Measurements from ENCODE around the gene REXO5.
A peak's percentile ranks its signal among the peaks of the same experiment; 100 is the strongest.

Gene REXO5

GRCh38 chr16:20806168-20807050 lies at the start of gene REXO5, which contains the start of gene ERI2 (continued):
- TF ChIP-seq ZNF571 (tag by site-specific recombination; IDR thresholded peaks at IDR 0.05) = no peak
- TF ChIP-seq ZNF239 (tag by site-specific recombination; IDR thresholded peaks at IDR 0.05) = no peak
- no peak for TF ChIP-seq ZNF830 (tag by site-specific recombination; IDR thresholded peaks at IDR 0.05; ENCODE audit: low read depth)
- TF ChIP-seq ZNF350 (tag by site-specific recombination; IDR thresholded peaks at IDR 0.05) = no peak
- TF ChIP-seq KLF10 (tag by site-specific recombination; IDR thresholded peaks at IDR 0.05) = peak; percentile 27; the same call in 1 of the 2 replicates
- no peak for TF ChIP-seq ZNF311 (tag by site-specific recombination; IDR thresholded peaks at IDR 0.05; ENCODE audit: borderline replicate concordance)
- TF ChIP-seq ZSCAN5A (tag by site-specific recombination; IDR thresholded peaks at IDR 0.05) = no peak
- no peak for TF ChIP-seq ZSCAN18 (tag by site-specific recombination; IDR thresholded peaks at IDR 0.05)
- no peak for TF ChIP-seq ZNF549 (tag by site-specific recombination; IDR thresholded peaks at IDR 0.05)
- TF ChIP-seq SCRT1 (tag by site-specific recombination; IDR thresholded peaks at IDR 0.05; ENCODE audit: borderline replicate concordance) = no peak
- peak; percentile 33; the same call in 1 of the 2 replicates for TF ChIP-seq ZNF600 (tag by site-specific recombination; IDR thresholded peaks at IDR 0.05)
- TF ChIP-seq HOXC10 (CRISPR knock-in tag; IDR thresholded peaks at IDR 0.05) = no peak
- TF ChIP-seq ZNF704 (tag by site-specific recombination; IDR thresholded peaks at IDR 0.05) = no peak
- peak; percentile 68 for TF ChIP-seq SP7 (tag by site-specific recombination; IDR thresholded peaks at IDR 0.05)
- no peak; the same call in 1 of the 2 replicates for TF ChIP-seq TCF7L2 (IDR thresholded peaks at IDR 0.05; ENCODE audit: borderline replicate concordance, low read depth, low read length)
- TF ChIP-seq SP2 (tag by site-specific recombination; IDR thresholded peaks at IDR 0.05) = peak; percentile 95
- no peak; the same call in 1 of the 2 replicates for TF ChIP-seq OVOL3 (tag by site-specific recombination; IDR thresholded peaks at IDR 0.05)
- 0 out of 2 replicates have a peak, but pooled peaks have one; percentile 10 for TF ChIP-seq PRDM4 (tag by site-specific recombination; IDR thresholded peaks at IDR 0.05)
- TF ChIP-seq ZNF248 (tag by site-specific recombination; IDR thresholded peaks at IDR 0.05) = no peak
- TF ChIP-seq ZNF768 (tag by site-specific recombination; IDR thresholded peaks at IDR 0.05) = no peak
- TF ChIP-seq ZBTB48 (tag by site-specific recombination; IDR thresholded peaks at IDR 0.05) = peak; percentile 52; the same call in 1 of the 2 replicates
- TF ChIP-seq ZXDB (tag by site-specific recombination; IDR thresholded peaks at IDR 0.05) = peak; percentile 77
- TF ChIP-seq FEZF1 (tag by site-specific recombination; IDR thresholded peaks at IDR 0.05) = no peak; the same call in 1 of the 2 replicates
- no peak for TF ChIP-seq ZNF112 (tag by site-specific recombination; IDR thresholded peaks at IDR 0.05)
- TF ChIP-seq KLF1 (tag by site-specific recombination; IDR thresholded peaks at IDR 0.05) = peak; percentile 54; the same call in 1 of the 2 replicates
- peak; percentile 94 for TF ChIP-seq ZBTB8A (tag by site-specific recombination; IDR thresholded peaks at IDR 0.05)
- TF ChIP-seq ZNF776 (tag by site-specific recombination; IDR thresholded peaks at IDR 0.05; ENCODE audit: borderline replicate concordance) = no peak
- no peak for TF ChIP-seq ZNF664 (tag by site-specific recombination; IDR thresholded peaks at IDR 0.05)
- no peak for TF ChIP-seq RBAK (tag by site-specific recombination; IDR thresholded peaks at IDR 0.05)
- TF ChIP-seq ZNF561 (tag by site-specific recombination; IDR thresholded peaks at IDR 0.05; ENCODE audit: borderline replicate concordance) = peak; percentile 15; the same call in 1 of the 2 replicates
- no peak for TF ChIP-seq ZNF362 (tag by site-specific recombination; IDR thresholded peaks at IDR 0.05)
- TF ChIP-seq ZNF114 (tag by site-specific recombination; IDR thresholded peaks at IDR 0.05) = no peak
- TF ChIP-seq ZNF423 (tag by site-specific recombination; IDR thresholded peaks at IDR 0.05) = no peak
- no peak for TF ChIP-seq ZNF623 (tag by site-specific recombination; IDR thresholded peaks at IDR 0.05)
